Tibial nerve (tissue), 4 donors: ENCODE measurements around the gene MPZL2.

ENCODE experiments used
- CTCF ChIP-seq, 5 experiments: fragments of 200-600 bp in 3 of 5; fragments of 450-650 bp in 2 of 5; sonication (generic) in 3 of 5; IDR thresholded peaks; one replicate each; pipeline ENCODE4 v1.5.1; 2016 to 2019; ENCODE audit warnings: antibody characterized with exemption in 5 of 5, mild to moderate bottlenecking in 3 of 5, moderate library complexity in 2 of 5
- EP300 ChIP-seq, 2 donors: sonication (generic); formaldehyde crosslinking; IDR thresholded peaks; one replicate each; pipeline ENCODE4 v1.6.1; 2017; ENCODE audit warnings: antibody characterized with exemption in 2 of 2, mild to moderate bottlenecking in 1 of 2
- POLR2A ChIP-seq, 2 donors: fragments of 450-650 bp; IDR thresholded peaks; one replicate each; pipeline ENCODE4 v1.6.1; 2017; ENCODE audit warnings: antibody characterized with exemption in 2 of 2, mild to moderate bottlenecking in 2 of 2, moderate library complexity in 2 of 2

GRCh38 chr11:118236170-118236569 is 27.9 kb downstream of the MPZL2 start:
- TF ChIP-seq CTCF (IDR thresholded peaks at IDR 0.05) (no peak), POLR2A (IDR thresholded peaks at IDR 0.05) (no peak), EP300 (IDR thresholded peaks at IDR 0.05) (no peak)
